Ishikawa (cell line): ENCODE measurements around the gene PTPN5.

ENCODE experiments used
- CEBPB ChIP-seq: IDR thresholded peaks from 2 replicates; pipeline ENCODE4 v1.6.1; 2012
- EP300 ChIP-seq: IDR thresholded peaks from 2 replicates; pipeline ENCODE4 v1.6.1; 2012; ENCODE audit warnings: borderline replicate concordance
- FOXM1 ChIP-seq: IDR thresholded peaks from 2 replicates; pipeline ENCODE4 v1.6.1; 2012; ENCODE audit warnings: low read depth, borderline replicate concordance
- NFIC ChIP-seq: IDR thresholded peaks from 2 replicates; pipeline ENCODE4 v1.6.1; 2012
- RAD21 ChIP-seq: IDR thresholded peaks from 2 replicates; pipeline ENCODE4 v1.6.1; 2012; ENCODE audit warnings: low read depth
- TAF1 ChIP-seq: IDR thresholded peaks from 2 replicates; pipeline ENCODE4 v1.6.1; 2012; ENCODE audit warnings: low read depth, mild to moderate bottlenecking
- TEAD4 ChIP-seq: IDR thresholded peaks from 2 replicates; pipeline ENCODE4 v1.6.1; 2012
- TF ChIP-seq, protein P1 (sequence below): IDR thresholded peaks from 2 replicates; pipeline ENCODE4 v1.6.1; 2012; ENCODE audit warnings: low read depth, mild to moderate bottlenecking

GRCh38 chr11:18739685-18740084 is 51.9 kb downstream of the PTPN5 start:
- TF ChIP-seq FOXM1 = no peak
- no peak for TF ChIP-seq EP300
- no peak for TF ChIP-seq TEAD4
- TF ChIP-seq CEBPB = no peak
- TF ChIP-seq, protein P1, sequence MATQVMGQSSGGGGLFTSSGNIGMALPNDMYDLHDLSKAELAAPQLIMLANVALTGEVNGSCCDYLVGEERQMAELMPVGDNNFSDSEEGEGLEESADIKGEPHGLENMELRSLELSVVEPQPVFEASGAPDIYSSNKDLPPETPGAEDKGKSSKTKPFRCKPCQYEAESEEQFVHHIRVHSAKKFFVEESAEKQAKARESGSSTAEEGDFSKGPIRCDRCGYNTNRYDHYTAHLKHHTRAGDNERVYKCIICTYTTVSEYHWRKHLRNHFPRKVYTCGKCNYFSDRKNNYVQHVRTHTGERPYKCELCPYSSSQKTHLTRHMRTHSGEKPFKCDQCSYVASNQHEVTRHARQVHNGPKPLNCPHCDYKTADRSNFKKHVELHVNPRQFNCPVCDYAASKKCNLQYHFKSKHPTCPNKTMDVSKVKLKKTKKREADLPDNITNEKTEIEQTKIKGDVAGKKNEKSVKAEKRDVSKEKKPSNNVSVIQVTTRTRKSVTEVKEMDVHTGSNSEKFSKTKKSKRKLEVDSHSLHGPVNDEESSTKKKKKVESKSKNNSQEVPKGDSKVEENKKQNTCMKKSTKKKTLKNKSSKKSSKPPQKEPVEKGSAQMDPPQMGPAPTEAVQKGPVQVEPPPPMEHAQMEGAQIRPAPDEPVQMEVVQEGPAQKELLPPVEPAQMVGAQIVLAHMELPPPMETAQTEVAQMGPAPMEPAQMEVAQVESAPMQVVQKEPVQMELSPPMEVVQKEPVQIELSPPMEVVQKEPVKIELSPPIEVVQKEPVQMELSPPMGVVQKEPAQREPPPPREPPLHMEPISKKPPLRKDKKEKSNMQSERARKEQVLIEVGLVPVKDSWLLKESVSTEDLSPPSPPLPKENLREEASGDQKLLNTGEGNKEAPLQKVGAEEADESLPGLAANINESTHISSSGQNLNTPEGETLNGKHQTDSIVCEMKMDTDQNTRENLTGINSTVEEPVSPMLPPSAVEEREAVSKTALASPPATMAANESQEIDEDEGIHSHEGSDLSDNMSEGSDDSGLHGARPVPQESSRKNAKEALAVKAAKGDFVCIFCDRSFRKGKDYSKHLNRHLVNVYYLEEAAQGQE = no peak
- TF ChIP-seq NFIC = no peak
- no peak for TF ChIP-seq RAD21
- TF ChIP-seq TAF1 = no peak
